Bronchial epithelial cell (primary cell): ENCODE results near the gene CHIC1. TPM values are rescaled to one million over a fixed set of nuclear protein-coding genes. Genes with fewer than 3 reads are reported as not detected.
"Not testable (repeated sequence)": the region's sequence is repeated elsewhere in the genome, so short reads cannot be mapped to it uniquely, and the experiment has no call there.

Experiments used
- DNase-seq: peaks from one replicate; pipeline ENCODE4 v3.0.0-alpha.2; 2010; ENCODE audit warnings: low read depth
- FAIRE-seq: peaks from 2 replicates; lab custom pipeline; 2011; peaks lifted over from hg19 to GRCh38; lab: Jason Lieb, UNC
- H3K27me3 ChIP-seq: 2 replicates; pipeline ENCODE4 v1.5.1; 2011; ENCODE audit warnings: low read length; ENCODE audit not compliant: control insufficient read depth, insufficient read depth
- H3K36me3 ChIP-seq: 2 replicates; pipeline ENCODE4 v1.5.1; 2011; ENCODE audit warnings: low read length; ENCODE audit not compliant: control insufficient read depth, insufficient read depth
- H3K4me3 ChIP-seq: 2 replicates; pipeline ENCODE4 v1.5.1; 2011; ENCODE audit warnings: mild to moderate bottlenecking, low read depth, low read length, control low read depth
- CTCF ChIP-seq: IDR thresholded peaks from 2 replicates; pipeline ENCODE4 v1.5.1; 2011; ENCODE audit warnings: mild to moderate bottlenecking, moderate library complexity, low read length, control low read depth, inconsistent platforms; ENCODE audit not compliant: insufficient read depth, severe bottlenecking
- total RNA-seq: library from RNA; depleted of rRNA; stranded (reverse); fragments of >200 nt; gene quantifications from 2 replicates; pipeline ENCODE4 v1.2.1, GENCODE V29; 2014

Gene CHIC1
- total RNA-seq, 1 donor from 2014 or later: 2.9 TPM

GRCh38 chrX:73683236-73683859 is 120.4 kb downstream of the CHIC1 start:
- DNase-seq: peak; percentile 12
- TF ChIP-seq CTCF: no peak
- no peak for FAIRE-seq

GRCh38 chrX:73707014-73707413 is 144.0 kb downstream of the CHIC1 start:
- DNase-seq, H3K27me3 ChIP-seq, H3K36me3 ChIP-seq, FAIRE-seq, H3K4me3 ChIP-seq: not testable (repeated sequence)

More at GRCh38 chrX:73683236-73683859, 120.4 kb downstream of the CHIC1 start:
- Histone ChIP-seq H3K27me3 (no peaks in the 10 kb centered on the region), H3K36me3 (no peaks in the 10 kb centered on the region), H3K4me3 (no peak overlapping the region)

- FAIRE-seq: no peak
- TF ChIP-seq CTCF: no peak
These were observed 165.6 kb downstream of the CHIC1 start for GRCh38 chrX:73728602-73729001.

More at GRCh38 chrX:73728602-73729001, 165.6 kb downstream of the CHIC1 start:
- DNase-seq: no peak
- Histone ChIP-seq H3K27me3 (no peaks in the 10 kb centered on the region), H3K4me3 (no peak overlapping the region), H3K36me3 (no peaks in the 10 kb centered on the region)

Other genes starting within 250 kb of the CHIC1 start
- gene CDX4, start 116.1 kb upstream of the CHIC1 start, total RNA-seq: not detected in 2 replicates